ENCODE results near the gene MAST2.

DNA sequence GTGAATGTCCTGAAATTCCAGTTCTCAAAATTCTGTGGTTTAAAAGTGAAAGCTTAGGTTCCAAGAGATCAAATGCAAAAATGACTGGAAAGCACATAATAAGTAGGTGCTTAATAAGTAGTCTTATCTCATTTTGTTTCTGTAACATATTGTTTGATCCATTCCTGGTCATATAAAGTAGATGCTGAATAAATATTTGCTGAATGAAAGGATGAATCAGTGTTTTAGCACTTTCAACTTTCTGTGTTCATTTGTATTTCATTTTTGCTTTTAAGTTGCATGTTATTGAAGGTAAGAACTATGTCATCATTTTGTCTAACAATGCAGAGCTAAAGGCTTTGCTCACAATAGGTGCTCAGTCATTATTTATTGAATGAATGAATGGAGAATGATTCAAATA lies 6.3 kb downstream of the MAST2 start:
- TF ChIP-seq, protein P1, sequence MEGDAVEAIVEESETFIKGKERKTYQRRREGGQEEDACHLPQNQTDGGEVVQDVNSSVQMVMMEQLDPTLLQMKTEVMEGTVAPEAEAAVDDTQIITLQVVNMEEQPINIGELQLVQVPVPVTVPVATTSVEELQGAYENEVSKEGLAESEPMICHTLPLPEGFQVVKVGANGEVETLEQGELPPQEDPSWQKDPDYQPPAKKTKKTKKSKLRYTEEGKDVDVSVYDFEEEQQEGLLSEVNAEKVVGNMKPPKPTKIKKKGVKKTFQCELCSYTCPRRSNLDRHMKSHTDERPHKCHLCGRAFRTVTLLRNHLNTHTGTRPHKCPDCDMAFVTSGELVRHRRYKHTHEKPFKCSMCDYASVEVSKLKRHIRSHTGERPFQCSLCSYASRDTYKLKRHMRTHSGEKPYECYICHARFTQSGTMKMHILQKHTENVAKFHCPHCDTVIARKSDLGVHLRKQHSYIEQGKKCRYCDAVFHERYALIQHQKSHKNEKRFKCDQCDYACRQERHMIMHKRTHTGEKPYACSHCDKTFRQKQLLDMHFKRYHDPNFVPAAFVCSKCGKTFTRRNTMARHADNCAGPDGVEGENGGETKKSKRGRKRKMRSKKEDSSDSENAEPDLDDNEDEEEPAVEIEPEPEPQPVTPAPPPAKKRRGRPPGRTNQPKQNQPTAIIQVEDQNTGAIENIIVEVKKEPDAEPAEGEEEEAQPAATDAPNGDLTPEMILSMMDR (IDR thresholded peaks at IDR 0.05; ENCODE audit: low read length), result no peak
- TF ChIP-seq EZH2phosphoT487 (IDR thresholded peaks at IDR 0.05; ENCODE audit: low read length), result no peak
